Activated CD8-positive, alpha-beta T cell treated with anti-CD3 and anti-CD28 coated beads for 36 hours (primary cell): ENCODE results near the gene APPL2. TPM values are rescaled to one million over a fixed set of nuclear protein-coding genes. Genes with fewer than 3 reads are reported as not detected.

Source experiments
- ATAC-seq: fragments of 200-7000 bp; cut with Tn5 transposase; one replicate; pipeline ENCODE4 v1.10.0; 2021; ENCODE audit warnings: mild to moderate bottlenecking, moderate library complexity
- CTCF ChIA-PET: fragments of 350-600 bp; sonication (Branson Sonifier 250); formaldehyde crosslinking; loops from one replicate; lab custom pipeline; 2021; ENCODE audit warnings: antibody characterized with exemption; lab: Charles Lee
- POLR2A ChIA-PET: fragments of 350-600 bp; sonication (Branson Sonifier 250); formaldehyde crosslinking; loops from one replicate; lab custom pipeline; 2021; ENCODE audit warnings: antibody characterized with exemption; lab: Charles Lee
- DNase-seq: peaks from one replicate; pipeline ENCODE4 v3.0.0-alpha.2; 2020
- H3K27ac Mint-ChIP-seq: one replicate; pipeline ENCODE4 v1.8.0; 2021; ENCODE audit warnings: mild to moderate bottlenecking, mixed read lengths
- H3K27me3 Mint-ChIP-seq: one replicate; pipeline ENCODE4 v1.8.0; 2021; ENCODE audit warnings: mixed read lengths
- H3K36me3 Mint-ChIP-seq: one replicate; pipeline ENCODE4 v1.8.0; 2021; ENCODE audit warnings: low read depth, mixed read lengths
- H3K4me1 Mint-ChIP-seq: one replicate; pipeline ENCODE4 v1.8.0; 2021; ENCODE audit warnings: low read depth, mixed read lengths
- H3K4me3 Mint-ChIP-seq: one replicate; pipeline ENCODE4 v1.8.0; 2021; ENCODE audit warnings: mild to moderate bottlenecking, moderate library complexity, mixed read lengths
- H3K9me3 Mint-ChIP-seq: one replicate; pipeline ENCODE4 v1.8.0; 2021; ENCODE audit warnings: mixed read lengths
- intact Hi-C: fragments of 100-400 bp; cut with micrococcal nuclease; formaldehyde crosslinking; loops from one replicate; pipeline ENCODE4 v1.10.0; 2022
- total RNA-seq, 2 experiments: library from RNA; stranded (reverse); gene quantifications; one replicate each; pipeline ENCODE4 v1.2.3, GENCODE V29; 2021
- TF ChIP-seq, protein P1 (sequence below): fragments of 200-600 bp; IDR thresholded peaks from one replicate; pipeline ENCODE4 v1.8.0; 2022; ENCODE audit warnings: antibody characterized with exemption, mild to moderate bottlenecking

Gene APPL2
- total RNA-seq, 2 experiments from 2014 or later: 14.5 to 15.8 TPM

DNA sequence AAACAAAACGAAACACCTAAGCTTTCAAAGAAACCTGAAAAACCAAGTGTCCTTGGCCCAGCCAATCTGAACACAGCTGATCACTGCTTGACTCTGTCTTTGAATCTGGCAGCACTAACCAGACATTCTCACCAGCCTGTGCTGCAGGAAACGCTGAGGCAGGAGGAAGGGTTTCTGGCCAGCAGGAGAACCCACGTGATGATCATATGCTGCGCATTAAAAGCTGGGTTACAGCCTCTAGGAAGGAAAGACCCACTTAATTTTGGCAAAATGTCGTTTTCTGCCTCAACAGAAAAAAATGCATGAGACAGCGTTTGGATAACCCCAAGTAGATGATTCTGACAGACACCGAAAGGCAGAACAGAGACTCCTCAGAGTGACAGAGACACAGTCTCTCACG is 9.8 kb downstream of the APPL2 start:
- Mint-ChIP-seq H3K9me3 (no peaks in the 10 kb centered on the region), H3K4me3 (peak overlapping the region; percentile 30), H3K4me1 (peaks cover 58% of the 10 kb centered on the region), H3K27ac (no peak overlapping the region), H3K27me3 (no peaks in the 10 kb centered on the region), H3K36me3 (peaks cover 30% of the 10 kb centered on the region)
- DNase-seq: peak; percentile 53
- CTCF ChIA-PET: interaction anchor here (1.2 kb wide), 1 partner anchor 158 kb away, joined by 3 read pairs; no protein-coding TSS in a partner anchor
- POLR2A ChIA-PET: interaction anchor here (1.5 kb wide), 1 partner anchor 21 kb away, joined by 4 read pairs; no protein-coding TSS in a partner anchor
- intact Hi-C loops: no loop called here
- TF ChIP-seq, protein P1, sequence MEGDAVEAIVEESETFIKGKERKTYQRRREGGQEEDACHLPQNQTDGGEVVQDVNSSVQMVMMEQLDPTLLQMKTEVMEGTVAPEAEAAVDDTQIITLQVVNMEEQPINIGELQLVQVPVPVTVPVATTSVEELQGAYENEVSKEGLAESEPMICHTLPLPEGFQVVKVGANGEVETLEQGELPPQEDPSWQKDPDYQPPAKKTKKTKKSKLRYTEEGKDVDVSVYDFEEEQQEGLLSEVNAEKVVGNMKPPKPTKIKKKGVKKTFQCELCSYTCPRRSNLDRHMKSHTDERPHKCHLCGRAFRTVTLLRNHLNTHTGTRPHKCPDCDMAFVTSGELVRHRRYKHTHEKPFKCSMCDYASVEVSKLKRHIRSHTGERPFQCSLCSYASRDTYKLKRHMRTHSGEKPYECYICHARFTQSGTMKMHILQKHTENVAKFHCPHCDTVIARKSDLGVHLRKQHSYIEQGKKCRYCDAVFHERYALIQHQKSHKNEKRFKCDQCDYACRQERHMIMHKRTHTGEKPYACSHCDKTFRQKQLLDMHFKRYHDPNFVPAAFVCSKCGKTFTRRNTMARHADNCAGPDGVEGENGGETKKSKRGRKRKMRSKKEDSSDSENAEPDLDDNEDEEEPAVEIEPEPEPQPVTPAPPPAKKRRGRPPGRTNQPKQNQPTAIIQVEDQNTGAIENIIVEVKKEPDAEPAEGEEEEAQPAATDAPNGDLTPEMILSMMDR: no peak
- ATAC-seq: peak; percentile 73

DNA sequence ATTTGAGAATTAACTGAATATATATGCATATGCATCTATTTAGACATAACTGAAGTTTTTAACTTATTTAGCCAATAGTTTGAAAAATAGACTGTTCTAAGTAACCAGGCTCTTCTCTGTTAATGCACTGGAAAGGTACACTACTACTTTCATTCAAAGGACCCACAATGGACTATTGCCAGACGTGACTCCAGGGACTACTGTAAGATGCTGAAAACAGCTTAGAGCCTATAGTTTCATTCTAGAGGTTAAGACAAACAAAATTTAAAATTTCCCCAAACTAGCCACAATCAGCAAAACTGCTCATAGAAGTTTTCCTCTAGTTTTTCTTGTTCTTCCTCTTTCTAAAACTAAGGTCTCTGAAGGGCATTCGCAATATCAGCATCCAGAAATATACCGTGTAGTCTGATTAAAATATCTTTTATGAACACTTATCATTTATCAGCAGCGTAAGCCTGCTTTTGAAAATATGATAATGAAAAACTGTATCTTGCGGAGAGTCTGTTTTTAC is 10.4 kb downstream of the APPL2 start:
- Mint-ChIP-seq H3K4me1 (peaks cover 54% of the 10 kb centered on the region), H3K27ac (no peak overlapping the region)
- POLR2A ChIA-PET: interaction anchor here (0.6 to 1.5 kb wide), 2 partner anchors 20 to 995 kb away, joined by 4 to 6 read pairs; no protein-coding TSS in a partner anchor

DNA sequence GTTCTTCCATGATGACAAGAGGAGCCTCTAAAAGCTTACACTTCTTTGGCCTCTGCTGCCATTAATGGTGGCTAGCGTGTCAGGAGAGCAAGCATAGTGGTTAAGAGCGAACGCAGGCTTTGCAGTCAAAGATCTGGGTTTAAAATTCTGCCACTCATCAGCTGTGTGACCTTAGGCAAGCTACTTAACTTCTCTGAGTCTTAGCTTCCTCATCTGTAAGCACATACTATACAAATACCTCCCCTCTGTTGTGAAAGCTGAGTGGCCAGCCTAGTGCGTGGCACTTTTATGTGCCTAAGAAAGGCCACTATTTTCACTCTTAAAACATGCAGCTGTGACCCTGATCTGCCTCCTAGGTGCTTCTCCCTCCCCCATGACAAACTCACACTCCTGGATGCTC is 11.6 kb downstream of the APPL2 start:
- ATAC-seq: no peak
- TF ChIP-seq, protein P1: no peak
- CTCF ChIA-PET: interaction anchor here (1.9 kb wide), 1 partner anchor 11 kb away, joined by 12 read pairs; the partner anchor contains the start of gene APPL2
- POLR2A ChIA-PET: interaction anchor here (1.0 to 1.5 kb wide), 2 partner anchors 10 to 19 kb away, joined by 3 to 4 read pairs; no protein-coding TSS in a partner anchor
- no peak for DNase-seq
- Mint-ChIP-seq H3K9me3 (no peaks in the 10 kb centered on the region), H3K4me1 (peaks cover 45% of the 10 kb centered on the region), H3K36me3 (peaks cover 25% of the 10 kb centered on the region), H3K27ac (no peak overlapping the region), H3K4me3 (no peak overlapping the region), H3K27me3 (no peaks in the 10 kb centered on the region)
- intact Hi-C loops: no loop called here

More for the DNA sequence above, 10.4 kb downstream of the APPL2 start:
- DNase-seq: no peak
- Mint-ChIP-seq H3K36me3 (peaks cover 28% of the 10 kb centered on the region), H3K9me3 (no peaks in the 10 kb centered on the region), H3K27me3 (no peaks in the 10 kb centered on the region), H3K4me3 (no peak overlapping the region)
- CTCF ChIA-PET: interaction anchor here (1.9 kb wide), 1 partner anchor 9 kb away, joined by 12 read pairs; the partner anchor contains the start of gene APPL2
- intact Hi-C loops: no loop called here
- no peak for ATAC-seq
- TF ChIP-seq, protein P1: no peak

DNA sequence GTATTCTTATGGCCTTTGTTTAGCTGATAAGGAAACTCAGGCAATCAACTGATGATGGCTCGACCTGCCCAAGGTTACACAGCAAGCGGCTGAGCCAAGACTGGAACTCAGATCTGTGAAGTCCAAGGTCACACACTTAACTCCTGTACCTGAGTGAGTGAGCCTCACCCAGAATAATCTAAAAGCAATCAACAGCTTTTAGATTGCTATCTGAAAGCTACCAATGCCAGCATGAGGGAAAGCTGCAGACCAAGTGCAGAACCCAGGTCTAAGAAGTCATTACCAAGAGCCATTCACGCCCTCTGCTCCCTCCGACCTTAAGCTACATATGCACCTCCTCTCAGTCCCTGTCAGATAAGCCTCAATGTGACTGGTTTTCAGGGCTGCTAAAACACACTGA is 12.1 kb downstream of the APPL2 start:
- TF ChIP-seq, protein P1: no peak
- intact Hi-C loops: no loop called here
- H3K4me3 Mint-ChIP-seq: no peak overlapping the region
- H3K27me3 Mint-ChIP-seq: no peaks in the 10 kb centered on the region
- DNase-seq (no peak), ATAC-seq (no peak)
- H3K27ac Mint-ChIP-seq: no peak overlapping the region
- ChIA-PET CTCF (interaction anchor here (1.9 kb wide), 1 partner anchor 11 kb away, joined by 12 read pairs; the partner anchor contains the start of gene APPL2), POLR2A (interaction anchor here (1.0 kb wide), 1 partner anchor 9 kb away, joined by 3 read pairs; no protein-coding TSS in a partner anchor)
- H3K9me3 Mint-ChIP-seq: no peaks in the 10 kb centered on the region
- H3K4me1 Mint-ChIP-seq: peaks cover 41% of the 10 kb centered on the region
- H3K36me3 Mint-ChIP-seq: peaks cover 23% of the 10 kb centered on the region

DNA sequence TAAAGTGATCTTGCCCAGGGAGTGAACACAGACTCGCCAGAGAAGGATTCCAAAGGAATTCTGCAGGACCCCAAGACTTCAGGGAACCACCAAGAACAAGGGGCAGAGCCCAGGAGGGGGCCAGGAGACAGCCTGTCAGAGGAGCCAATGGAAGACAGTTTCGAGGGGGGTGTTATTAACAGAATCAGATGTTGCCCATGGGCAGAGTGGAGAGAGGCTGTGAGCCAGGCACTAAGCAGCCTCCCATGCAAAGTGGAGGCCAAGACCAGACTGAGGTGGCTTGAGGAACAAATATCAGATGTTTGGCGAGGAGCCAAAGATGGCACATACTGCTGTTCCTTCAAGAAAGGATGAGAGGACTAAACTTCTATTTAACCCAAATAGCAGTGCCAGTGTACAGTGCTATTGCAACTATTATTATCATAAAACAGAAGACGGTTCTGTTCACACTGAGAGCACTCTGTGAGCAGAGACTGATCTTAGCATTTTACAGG is 12.6 kb downstream of the APPL2 start:
- Mint-ChIP-seq H3K4me3 (no peak overlapping the region), H3K9me3 (no peaks in the 10 kb centered on the region), H3K27me3 (no peaks in the 10 kb centered on the region), H3K4me1 (peaks cover 36% of the 10 kb centered on the region), H3K27ac (no peak overlapping the region), H3K36me3 (peaks cover 20% of the 10 kb centered on the region)
- POLR2A ChIA-PET: no interaction called here
- intact Hi-C loops: no loop called here
- DNase-seq (no peak), ATAC-seq (no peak)
- TF ChIP-seq, protein P1: no peak
- CTCF ChIA-PET: no interaction called here
